ENCODE results near the gene TOMT. TPM values are rescaled to one million over a fixed set of nuclear protein-coding genes. Genes with fewer than 3 reads are reported as not detected.

The TOMT gene
- total RNA-seq, 2 experiments from 2014 or later: not detected

DNA sequence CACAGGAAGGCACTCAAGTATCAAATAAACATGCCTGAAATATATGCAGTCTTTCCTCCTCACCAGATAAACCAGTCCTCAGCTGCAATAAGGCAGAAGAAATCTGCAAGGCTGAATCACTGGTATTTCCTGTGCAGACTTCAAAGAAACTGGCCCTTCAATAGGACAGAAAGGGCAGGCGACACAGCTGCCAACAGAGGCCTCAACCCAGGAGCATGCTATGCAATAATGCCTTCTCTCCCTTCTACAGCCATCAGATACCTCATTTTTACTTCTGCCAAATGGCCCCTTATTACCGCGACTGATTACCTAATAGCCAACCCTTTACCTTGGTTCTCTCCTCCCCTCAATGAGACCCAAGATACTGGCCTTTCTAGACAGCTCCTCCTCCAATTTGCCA, 33.4 kb upstream of the TOMT start:
- Mint-ChIP-seq H3K4me1 (ENCODE audit: low read depth) (peaks cover 42% of the 10 kb centered on the region), H3K4me3 (no peak overlapping the region), H3K36me3 (ENCODE audit: low read depth) (peaks cover 20% of the 10 kb centered on the region), H3K27ac (peak overlapping the region; percentile 48), H3K9me3 (no peaks in the 10 kb centered on the region), H3K27me3 (no peaks in the 10 kb centered on the region)
- intact Hi-C loops (cut with micrococcal nuclease): no loop called here
- ChIA-PET POLR2A (interaction anchor here (0.7 to 1.3 kb wide), 4 partner anchors 10 to 26 kb away, joined by 3 read pairs; no protein-coding TSS in a partner anchor), CTCF (interaction anchor here (1.0 to 1.5 kb wide), 3 partner anchors 15 to 71 kb away, joined by 3 to 4 read pairs (median 4); no protein-coding TSS in a partner anchor)
- DNase-seq (peak; percentile 33), ATAC-seq (peak; percentile 88)
- TF ChIP-seq, protein P1, sequence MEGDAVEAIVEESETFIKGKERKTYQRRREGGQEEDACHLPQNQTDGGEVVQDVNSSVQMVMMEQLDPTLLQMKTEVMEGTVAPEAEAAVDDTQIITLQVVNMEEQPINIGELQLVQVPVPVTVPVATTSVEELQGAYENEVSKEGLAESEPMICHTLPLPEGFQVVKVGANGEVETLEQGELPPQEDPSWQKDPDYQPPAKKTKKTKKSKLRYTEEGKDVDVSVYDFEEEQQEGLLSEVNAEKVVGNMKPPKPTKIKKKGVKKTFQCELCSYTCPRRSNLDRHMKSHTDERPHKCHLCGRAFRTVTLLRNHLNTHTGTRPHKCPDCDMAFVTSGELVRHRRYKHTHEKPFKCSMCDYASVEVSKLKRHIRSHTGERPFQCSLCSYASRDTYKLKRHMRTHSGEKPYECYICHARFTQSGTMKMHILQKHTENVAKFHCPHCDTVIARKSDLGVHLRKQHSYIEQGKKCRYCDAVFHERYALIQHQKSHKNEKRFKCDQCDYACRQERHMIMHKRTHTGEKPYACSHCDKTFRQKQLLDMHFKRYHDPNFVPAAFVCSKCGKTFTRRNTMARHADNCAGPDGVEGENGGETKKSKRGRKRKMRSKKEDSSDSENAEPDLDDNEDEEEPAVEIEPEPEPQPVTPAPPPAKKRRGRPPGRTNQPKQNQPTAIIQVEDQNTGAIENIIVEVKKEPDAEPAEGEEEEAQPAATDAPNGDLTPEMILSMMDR (IDR thresholded peaks at IDR 0.05): no peak

DNA sequence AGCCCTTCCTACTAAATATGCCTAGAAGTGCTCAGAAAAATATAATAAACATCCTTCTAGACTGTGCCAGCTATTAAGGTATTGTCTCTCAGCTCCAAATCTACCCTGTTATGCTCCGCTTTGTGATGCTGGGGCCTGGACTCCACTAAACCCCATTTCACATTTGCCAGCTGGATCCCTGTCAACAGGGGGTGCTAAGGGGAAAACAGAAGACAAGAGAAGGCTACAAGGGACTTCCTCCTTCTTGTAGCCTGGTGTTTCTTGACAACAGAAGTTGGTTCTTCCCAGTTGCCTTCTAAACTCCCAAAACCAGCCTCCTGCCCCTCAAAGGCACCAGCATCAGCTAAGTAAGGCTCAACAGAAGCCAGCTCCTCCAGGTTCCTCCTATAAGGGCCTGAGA, 30.6 kb upstream of the TOMT start:
- peaks cover 17% of the 10 kb centered on the region for H3K36me3 Mint-ChIP-seq (ENCODE audit: low read depth)
- no peak for DNase-seq

DNA sequence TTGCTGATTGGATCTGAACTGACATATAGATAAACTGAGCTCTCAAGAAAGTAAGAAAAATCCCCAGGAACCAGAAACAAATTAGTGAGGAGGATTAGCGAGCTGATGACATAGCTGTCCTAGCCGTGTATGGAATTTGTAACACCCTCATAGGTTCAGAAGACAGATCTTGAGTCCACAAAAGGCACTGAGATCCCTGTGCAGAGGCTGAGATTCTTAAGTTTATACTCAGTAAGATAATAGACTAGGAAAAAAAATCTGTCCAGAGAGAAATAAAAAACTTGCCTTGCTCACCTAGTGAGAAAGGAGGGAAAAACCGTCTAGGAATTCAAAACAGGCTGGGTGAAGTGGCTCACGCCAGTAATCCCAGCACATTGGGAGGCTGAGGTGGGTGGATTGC, 30.0 kb upstream of the TOMT start:
- no peaks in the 10 kb centered on the region for H3K9me3 Mint-ChIP-seq
- intact Hi-C loops (cut with micrococcal nuclease): no loop called here
- H3K27ac Mint-ChIP-seq: no peak overlapping the region

More for the DNA sequence above, 30.6 kb upstream of the TOMT start:
- POLR2A ChIA-PET: interaction anchor here (0.8 to 2.1 kb wide), 4 partner anchors 10 to 150 kb away, joined by 3 to 5 read pairs (median 3); no protein-coding TSS in a partner anchor
- TF ChIP-seq, protein P1 (IDR thresholded peaks at IDR 0.05): no peak
- no peak overlapping the region for H3K4me3 Mint-ChIP-seq
- intact Hi-C loops (cut with micrococcal nuclease): no loop called here
- H3K9me3 Mint-ChIP-seq: no peaks in the 10 kb centered on the region
- CTCF ChIA-PET: interaction anchor here (1.2 to 1.5 kb wide), 2 partner anchors 25 to 50 kb away, joined by 3 to 7 read pairs; no protein-coding TSS in a partner anchor
- ATAC-seq: no peak
- peaks cover 41% of the 10 kb centered on the region for H3K4me1 Mint-ChIP-seq (ENCODE audit: low read depth)
- no peaks in the 10 kb centered on the region for H3K27me3 Mint-ChIP-seq
- no peak overlapping the region for H3K27ac Mint-ChIP-seq

DNA sequence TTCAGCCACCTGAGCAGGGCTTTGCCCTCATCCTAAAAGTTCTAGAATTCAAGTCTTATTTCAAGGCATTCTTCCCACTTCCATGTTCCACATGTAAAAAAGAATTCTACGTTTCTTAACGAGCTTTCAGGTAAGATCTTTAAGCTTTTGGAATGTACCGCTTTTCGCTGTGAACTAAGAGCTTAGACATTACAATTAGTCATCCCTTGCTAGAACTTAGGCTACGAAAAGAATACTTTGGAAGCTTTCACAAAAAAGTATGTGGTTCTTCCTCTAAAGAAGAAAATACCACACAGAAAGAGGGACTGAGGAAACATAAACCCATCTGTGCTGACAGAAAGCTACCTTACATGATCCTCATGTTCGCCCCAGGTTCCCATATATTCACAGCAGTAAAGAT, 27.2 kb upstream of the TOMT start:
- Mint-ChIP-seq H3K9me3 (no peaks in the 10 kb centered on the region), H3K36me3 (ENCODE audit: low read depth) (peaks cover 19% of the 10 kb centered on the region), H3K4me1 (ENCODE audit: low read depth) (peaks cover 38% of the 10 kb centered on the region), H3K27me3 (no peaks in the 10 kb centered on the region), H3K4me3 (peak overlapping the region; percentile 99), H3K27ac (peak overlapping the region; percentile 62)
- POLR2A ChIA-PET: interaction anchor here (0.6 to 1.3 kb wide), 8 partner anchors 9 to 105 kb away, joined by 3 to 4 read pairs (median 3); no protein-coding TSS in a partner anchor
- DNase-seq: no peak
- no peak for ATAC-seq
- TF ChIP-seq, protein P1 (IDR thresholded peaks at IDR 0.05): no peak
- intact Hi-C loops (cut with micrococcal nuclease): no loop called here
- CTCF ChIA-PET: interaction anchor here (0.7 to 2.8 kb wide), 6 partner anchors 13 to 105 kb away, joined by 3 to 18 read pairs (median 4); no protein-coding TSS in a partner anchor

More for the DNA sequence above, 30.0 kb upstream of the TOMT start:
- peaks cover 38% of the 10 kb centered on the region for H3K4me1 Mint-ChIP-seq (ENCODE audit: low read depth)
- ATAC-seq (no peak), DNase-seq (no peak)
- H3K36me3 Mint-ChIP-seq (ENCODE audit: low read depth): peaks cover 19% of the 10 kb centered on the region
- ChIA-PET POLR2A (interaction anchor here (0.8 to 1.1 kb wide), 2 partner anchors 23 to 150 kb away, joined by 3 read pairs; no protein-coding TSS in a partner anchor), CTCF (interaction anchor here (1.2 to 1.5 kb wide), 2 partner anchors 25 to 51 kb away, joined by 3 to 7 read pairs; no protein-coding TSS in a partner anchor)
- no peaks in the 10 kb centered on the region for H3K27me3 Mint-ChIP-seq
- H3K4me3 Mint-ChIP-seq: no peak overlapping the region
- TF ChIP-seq, protein P1 (IDR thresholded peaks at IDR 0.05): no peak

DNA sequence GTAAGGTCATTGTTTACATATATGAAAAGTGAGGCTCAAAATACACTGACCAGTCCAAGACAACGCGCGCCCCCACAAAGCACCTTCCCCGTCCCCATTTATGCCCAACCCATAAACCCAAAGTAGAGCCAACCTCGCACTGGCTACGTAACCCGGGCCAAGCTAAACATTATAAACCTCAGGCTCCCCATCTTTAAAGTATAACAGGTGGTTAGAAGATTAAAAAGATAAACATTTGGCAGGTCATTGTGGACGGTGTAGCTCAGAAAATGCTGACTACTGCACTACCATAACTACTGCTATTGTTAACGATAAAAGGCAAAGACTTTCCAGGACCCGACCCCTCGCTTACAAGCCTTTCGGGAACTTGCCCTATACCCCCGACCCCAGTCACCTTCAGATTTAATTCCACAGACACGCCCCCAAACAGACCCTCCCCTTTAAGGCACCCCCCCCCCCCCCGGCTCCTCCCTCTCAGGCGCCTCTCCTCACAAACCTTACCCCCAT, 25.9 kb upstream of the TOMT start:
- H3K36me3 Mint-ChIP-seq (ENCODE audit: low read depth): peaks cover 19% of the 10 kb centered on the region
- ATAC-seq: no peak
- TF ChIP-seq, protein P1 (IDR thresholded peaks at IDR 0.05): no peak
- POLR2A ChIA-PET: interaction anchor here (1.2 to 3.4 kb wide), 2 partner anchors 13 to 40 kb away, joined by 3 to 15 read pairs; no protein-coding TSS in a partner anchor
- peaks cover 38% of the 10 kb centered on the region for H3K4me1 Mint-ChIP-seq (ENCODE audit: low read depth)
- H3K27me3 Mint-ChIP-seq: no peaks in the 10 kb centered on the region
- H3K9me3 Mint-ChIP-seq: no peaks in the 10 kb centered on the region
- peak overlapping the region; percentile 99 for H3K4me3 Mint-ChIP-seq
- peak overlapping the region; percentile 99 for H3K27ac Mint-ChIP-seq
- intact Hi-C loops (cut with micrococcal nuclease): loop anchor here (1.0 to 5.0 kb wide), 2 partner anchors 32 to 38 kb away; partner anchors contain the start of gene ANAPC15
- peak; percentile 14 for DNase-seq
- CTCF ChIA-PET: interaction anchor here (1.0 to 2.2 kb wide), 2 partner anchors 11 to 55 kb away, joined by 6 to 16 read pairs; no protein-coding TSS in a partner anchor
